ENCODE measurements around the gene ETV5. TPM values are rescaled to one million over a fixed set of nuclear protein-coding genes. Genes with fewer than 3 reads are reported as not detected.

Gene ETV5
- total and polyA plus RNA-seq, 4 donors = 3.3 to 14.9 (median 5.5) TPM

DNA sequence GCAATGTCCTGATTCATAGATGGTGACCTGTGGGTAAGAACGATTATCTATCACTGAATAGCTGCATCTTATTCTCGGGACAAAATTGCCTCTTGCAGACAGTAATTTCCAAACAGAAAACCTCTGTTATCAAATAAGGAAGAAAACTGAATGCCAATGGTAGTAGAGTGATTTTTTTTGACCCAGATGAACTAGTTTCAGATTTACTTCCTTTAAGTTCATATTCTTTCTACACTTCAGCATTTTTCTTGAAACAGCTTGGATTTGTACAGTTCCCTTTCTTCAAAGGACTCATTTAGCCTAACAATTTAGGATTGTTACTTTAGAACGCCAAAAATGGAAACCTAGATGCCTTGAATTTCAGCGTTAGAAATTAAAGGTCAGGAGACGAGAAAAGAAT lies 14.6 kb downstream of the ETV5 start:
- peaks cover 3 to 24% (median 14%) of the 10 kb centered on the region in 4 donors for H3K4me1 ChIP-seq (ENCODE audit: control insufficient read depth in 4 of 4, insufficient read depth in 4 of 4, low read length in 3 of 4)

More for the DNA sequence above, 14.6 kb downstream of the ETV5 start:
- Histone ChIP-seq H3K27me3 (ENCODE audit: control insufficient read depth in 4 of 4, insufficient read depth in 4 of 4, low read length in 3 of 4) (no peaks in the 10 kb centered on the region), H3K9me3 (ENCODE audit: control insufficient read depth in 4 of 4, low read length in 3 of 4) (no peaks in the 10 kb centered on the region), H3K27ac (ENCODE audit: low read depth in 1 of 2, low read length in 2 of 2) (no peak overlapping the region), H3K9ac (ENCODE audit: low read depth in 1 of 2, low read length in 2 of 2) (no peak overlapping the region), H3K36me3 (ENCODE audit: control insufficient read depth in 4 of 4, insufficient read depth in 3 of 4, low read depth in 1 of 4, low read length in 3 of 4) (no peaks in the 10 kb centered on the region), H3K4me3 (ENCODE audit: low read depth in 1 of 3, low read length in 3 of 3) (no peak overlapping the region)
- 83% methylated on average over 5 of the region's 5 CpGs for WGBS
- no peak for DNase-seq (ENCODE audit: low spot score)
- TF ChIP-seq, protein P1, sequence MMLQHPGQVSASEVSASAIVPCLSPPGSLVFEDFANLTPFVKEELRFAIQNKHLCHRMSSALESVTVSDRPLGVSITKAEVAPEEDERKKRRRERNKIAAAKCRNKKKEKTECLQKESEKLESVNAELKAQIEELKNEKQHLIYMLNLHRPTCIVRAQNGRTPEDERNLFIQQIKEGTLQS (IDR thresholded peaks at IDR 0.05) = no peak
- TF ChIP-seq YY1 (IDR thresholded peaks at IDR 0.05) (no peak), JUND (IDR thresholded peaks at IDR 0.05) (no peak), SP1 (IDR thresholded peaks at IDR 0.05) (no peak), TAF1 (conservative IDR thresholded peaks at IDR 0.05) (no peak), EGR1 (IDR thresholded peaks at IDR 0.05; ENCODE audit: low read depth in 2 of 2) (no peak), RXRA (IDR thresholded peaks at IDR 0.05) (no peak), HNF4G (IDR thresholded peaks at IDR 0.05) (no peak), NR2F2 (IDR thresholded peaks at IDR 0.05) (no peak), FOXA1 (IDR thresholded peaks at IDR 0.05) (no peak), GABPA (IDR thresholded peaks at IDR 0.05 in 1 of 2, conservative IDR thresholded peaks at IDR 0.05 in 1 of 2) (no peak), HNF4A (conservative IDR thresholded peaks at IDR 0.05) (no peak), FOXA2 (IDR thresholded peaks at IDR 0.05) (no peak), RAD21 (IDR thresholded peaks at IDR 0.05) (no peak)
- TF ChIP-seq, protein P2, sequence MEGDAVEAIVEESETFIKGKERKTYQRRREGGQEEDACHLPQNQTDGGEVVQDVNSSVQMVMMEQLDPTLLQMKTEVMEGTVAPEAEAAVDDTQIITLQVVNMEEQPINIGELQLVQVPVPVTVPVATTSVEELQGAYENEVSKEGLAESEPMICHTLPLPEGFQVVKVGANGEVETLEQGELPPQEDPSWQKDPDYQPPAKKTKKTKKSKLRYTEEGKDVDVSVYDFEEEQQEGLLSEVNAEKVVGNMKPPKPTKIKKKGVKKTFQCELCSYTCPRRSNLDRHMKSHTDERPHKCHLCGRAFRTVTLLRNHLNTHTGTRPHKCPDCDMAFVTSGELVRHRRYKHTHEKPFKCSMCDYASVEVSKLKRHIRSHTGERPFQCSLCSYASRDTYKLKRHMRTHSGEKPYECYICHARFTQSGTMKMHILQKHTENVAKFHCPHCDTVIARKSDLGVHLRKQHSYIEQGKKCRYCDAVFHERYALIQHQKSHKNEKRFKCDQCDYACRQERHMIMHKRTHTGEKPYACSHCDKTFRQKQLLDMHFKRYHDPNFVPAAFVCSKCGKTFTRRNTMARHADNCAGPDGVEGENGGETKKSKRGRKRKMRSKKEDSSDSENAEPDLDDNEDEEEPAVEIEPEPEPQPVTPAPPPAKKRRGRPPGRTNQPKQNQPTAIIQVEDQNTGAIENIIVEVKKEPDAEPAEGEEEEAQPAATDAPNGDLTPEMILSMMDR (IDR thresholded peaks at IDR 0.05; ENCODE audit: low read depth, low read length, missing input control) = no peak
- TF ChIP-seq, protein P3, sequence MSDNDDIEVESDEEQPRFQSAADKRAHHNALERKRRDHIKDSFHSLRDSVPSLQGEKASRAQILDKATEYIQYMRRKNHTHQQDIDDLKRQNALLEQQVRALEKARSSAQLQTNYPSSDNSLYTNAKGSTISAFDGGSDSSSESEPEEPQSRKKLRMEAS (IDR thresholded peaks at IDR 0.05) = no peak
- TF ChIP-seq, protein P4, sequence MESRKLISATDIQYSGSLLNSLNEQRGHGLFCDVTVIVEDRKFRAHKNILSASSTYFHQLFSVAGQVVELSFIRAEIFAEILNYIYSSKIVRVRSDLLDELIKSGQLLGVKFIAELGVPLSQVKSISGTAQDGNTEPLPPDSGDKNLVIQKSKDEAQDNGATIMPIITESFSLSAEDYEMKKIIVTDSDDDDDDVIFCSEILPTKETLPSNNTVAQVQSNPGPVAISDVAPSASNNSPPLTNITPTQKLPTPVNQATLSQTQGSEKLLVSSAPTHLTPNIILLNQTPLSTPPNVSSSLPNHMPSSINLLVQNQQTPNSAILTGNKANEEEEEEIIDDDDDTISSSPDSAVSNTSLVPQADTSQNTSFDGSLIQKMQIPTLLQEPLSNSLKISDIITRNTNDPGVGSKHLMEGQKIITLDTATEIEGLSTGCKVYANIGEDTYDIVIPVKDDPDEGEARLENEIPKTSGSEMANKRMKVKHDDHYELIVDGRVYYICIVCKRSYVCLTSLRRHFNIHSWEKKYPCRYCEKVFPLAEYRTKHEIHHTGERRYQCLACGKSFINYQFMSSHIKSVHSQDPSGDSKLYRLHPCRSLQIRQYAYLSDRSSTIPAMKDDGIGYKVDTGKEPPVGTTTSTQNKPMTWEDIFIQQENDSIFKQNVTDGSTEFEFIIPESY (IDR thresholded peaks at IDR 0.05) = no peak
- TF ChIP-seq, protein P5, sequence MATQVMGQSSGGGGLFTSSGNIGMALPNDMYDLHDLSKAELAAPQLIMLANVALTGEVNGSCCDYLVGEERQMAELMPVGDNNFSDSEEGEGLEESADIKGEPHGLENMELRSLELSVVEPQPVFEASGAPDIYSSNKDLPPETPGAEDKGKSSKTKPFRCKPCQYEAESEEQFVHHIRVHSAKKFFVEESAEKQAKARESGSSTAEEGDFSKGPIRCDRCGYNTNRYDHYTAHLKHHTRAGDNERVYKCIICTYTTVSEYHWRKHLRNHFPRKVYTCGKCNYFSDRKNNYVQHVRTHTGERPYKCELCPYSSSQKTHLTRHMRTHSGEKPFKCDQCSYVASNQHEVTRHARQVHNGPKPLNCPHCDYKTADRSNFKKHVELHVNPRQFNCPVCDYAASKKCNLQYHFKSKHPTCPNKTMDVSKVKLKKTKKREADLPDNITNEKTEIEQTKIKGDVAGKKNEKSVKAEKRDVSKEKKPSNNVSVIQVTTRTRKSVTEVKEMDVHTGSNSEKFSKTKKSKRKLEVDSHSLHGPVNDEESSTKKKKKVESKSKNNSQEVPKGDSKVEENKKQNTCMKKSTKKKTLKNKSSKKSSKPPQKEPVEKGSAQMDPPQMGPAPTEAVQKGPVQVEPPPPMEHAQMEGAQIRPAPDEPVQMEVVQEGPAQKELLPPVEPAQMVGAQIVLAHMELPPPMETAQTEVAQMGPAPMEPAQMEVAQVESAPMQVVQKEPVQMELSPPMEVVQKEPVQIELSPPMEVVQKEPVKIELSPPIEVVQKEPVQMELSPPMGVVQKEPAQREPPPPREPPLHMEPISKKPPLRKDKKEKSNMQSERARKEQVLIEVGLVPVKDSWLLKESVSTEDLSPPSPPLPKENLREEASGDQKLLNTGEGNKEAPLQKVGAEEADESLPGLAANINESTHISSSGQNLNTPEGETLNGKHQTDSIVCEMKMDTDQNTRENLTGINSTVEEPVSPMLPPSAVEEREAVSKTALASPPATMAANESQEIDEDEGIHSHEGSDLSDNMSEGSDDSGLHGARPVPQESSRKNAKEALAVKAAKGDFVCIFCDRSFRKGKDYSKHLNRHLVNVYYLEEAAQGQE (IDR thresholded peaks at IDR 0.05) = no peak
